Measurements from ENCODE around the gene ZNF684.
"Not testable (repeated sequence)": the region's sequence is repeated elsewhere in the genome, so short reads cannot be mapped to it uniquely, and the experiment has no call there.

ZNF684 gene

GRCh38 chr1:40531381-40532061, at the start of gene ZNF684:
Gene ZNF684, plus strand, starts transcription at chr1:40531637. Its CDS starts 1,530 bp downstream, at chr1:40533167.
- peak; percentile 73 for DNase-seq (ENCODE audit: low read depth)

- DNase-seq (ENCODE audit: low read depth): no peak
Observed at GRCh38 chr1:40495315-40495903, 36.0 kb upstream of the ZNF684 start.

GRCh38 chr1:40502651-40503050, 28.8 kb upstream of the ZNF684 start:
- not testable (repeated sequence) for DNase-seq (ENCODE audit: low read depth)

GRCh38 chr1:40507973-40508372, 23.5 kb upstream of the ZNF684 start:
- DNase-seq (ENCODE audit: low read depth): no peak

GRCh38 chr1:40508375-40509341, 22.8 kb upstream of the ZNF684 start, which contains the start of gene EXO5:
Gene EXO5, plus strand, starts transcription at chr1:40508767. Its CDS starts 5,778 bp downstream, at chr1:40514545.
- DNase-seq (ENCODE audit: low read depth): peak; percentile 86

GRCh38 chr1:40519517-40519916, 11.9 kb upstream of the ZNF684 start:
- DNase-seq (ENCODE audit: low read depth): no peak

GRCh38 chr1:40530735-40531380, 579 bp upstream of the ZNF684 start:
- DNase-seq (ENCODE audit: low read depth): no peak

GRCh38 chr1:40532062-40532389, 589 bp downstream of the ZNF684 start:
- DNase-seq (ENCODE audit: low read depth): no peak

- DNase-seq (ENCODE audit: low read depth): no peak
Observed at GRCh38 chr1:40532844-40533424, 1.5 kb downstream of the ZNF684 start.

GRCh38 chr1:40534589-40534988, 3.2 kb downstream of the ZNF684 start:
- DNase-seq (ENCODE audit: low read depth): no peak

GRCh38 chr1:40535732-40536131, 4.3 kb downstream of the ZNF684 start:
- DNase-seq (ENCODE audit: low read depth): no peak

- no peak for DNase-seq (ENCODE audit: low read depth)
Observed at GRCh38 chr1:40539338-40539737, 7.9 kb downstream of the ZNF684 start.

- DNase-seq (ENCODE audit: low read depth): no peak
Observed at GRCh38 chr1:40546957-40547356, 15.5 kb downstream of the ZNF684 start.

GRCh38 chr1:40553017-40553416, 21.6 kb downstream of the ZNF684 start:
- no peak for DNase-seq (ENCODE audit: low read depth)

- not testable (repeated sequence) for DNase-seq (ENCODE audit: low read depth)
Observed at GRCh38 chr1:40554807-40555206, 23.4 kb downstream of the ZNF684 start.

- DNase-seq (ENCODE audit: low read depth): no peak
Observed at GRCh38 chr1:40556121-40556520, 24.7 kb downstream of the ZNF684 start.

- not testable (repeated sequence) for DNase-seq (ENCODE audit: low read depth)
Observed at GRCh38 chr1:40558241-40558640, 26.8 kb downstream of the ZNF684 start.

GRCh38 chr1:40562185-40562584, 30.7 kb downstream of the ZNF684 start:
- DNase-seq (ENCODE audit: low read depth): no peak

- no peak for DNase-seq (ENCODE audit: low read depth)
Observed at GRCh38 chr1:40563266-40563665, 31.8 kb downstream of the ZNF684 start.

GRCh38 chr1:40564506-40564905, 33.1 kb downstream of the ZNF684 start:
- no peak for DNase-seq (ENCODE audit: low read depth)

GRCh38 chr1:40564913-40565312, 33.5 kb downstream of the ZNF684 start:
- no peak for DNase-seq (ENCODE audit: low read depth)

- DNase-seq (ENCODE audit: low read depth): no peak
Observed at GRCh38 chr1:40567825-40568224, 36.4 kb downstream of the ZNF684 start.

Data from activated T-cell treated with anti-CD3 and anti-CD28 coated beads for 48 hours (primary cell).